Stimulated activated effector memory CD8-positive, alpha-beta T cell treated with anti-CD3 and anti-CD28 coated beads, Interleukin-12 subunit alpha, Interleukin-12 subunit beta, amount 100 ng/mL, for 72 hours (primary cell): Measurements from ENCODE around the gene TIGAR.

Experiments used
- ATAC-seq: fragments of 150-1000 bp; cut with Tn5 transposase; 2 replicates; pipeline ENCODE4 v1.10.0; 2021
- DNase-seq, 2 donors: peaks; one replicate each; pipeline ENCODE4 v3.0.0; 2021 to 2022; ENCODE audit warnings: low spot score in 2 of 2
- H3K27ac Mint-ChIP-seq: one replicate; pipeline ENCODE4 v1.8.0; 2022; ENCODE audit warnings: mild to moderate bottlenecking, mixed read lengths
- H3K36me3 Mint-ChIP-seq: one replicate; pipeline ENCODE4 v1.8.0; 2022; ENCODE audit warnings: mild to moderate bottlenecking, mixed read lengths
- H3K4me1 Mint-ChIP-seq: one replicate; pipeline ENCODE4 v1.8.0; 2022; ENCODE audit warnings: mixed read lengths
- H3K4me3 Mint-ChIP-seq: one replicate; pipeline ENCODE4 v1.8.0; 2022; ENCODE audit warnings: mild to moderate bottlenecking, mixed read lengths
- H3K9me3 Mint-ChIP-seq: one replicate; pipeline ENCODE4 v1.8.0; 2022; ENCODE audit warnings: mixed read lengths

The TIGAR gene

DNA sequence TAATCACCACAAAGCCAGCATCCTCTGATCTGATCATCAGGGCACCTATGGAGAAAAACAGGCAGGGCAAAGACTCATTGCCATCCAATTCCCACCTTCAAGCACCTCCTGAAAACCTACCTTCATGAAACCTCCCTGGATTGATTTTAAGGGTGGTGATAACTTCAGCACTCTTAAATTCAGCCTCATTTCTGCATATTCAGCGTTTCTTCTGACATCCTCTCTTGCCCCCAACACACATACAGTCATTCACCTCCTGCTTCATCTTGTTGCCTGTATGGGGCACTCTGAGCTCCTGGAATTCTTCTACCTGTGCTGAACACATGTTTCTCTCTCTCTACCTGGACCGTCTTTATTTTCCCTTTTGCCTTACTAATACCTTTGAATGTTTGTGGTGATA, 51.6 kb downstream of the TIGAR start:
- Mint-ChIP-seq H3K27ac (no peak overlapping the region), H3K4me1 (no peaks in the 10 kb centered on the region), H3K4me3 (no peak overlapping the region), H3K36me3 (no peaks in the 10 kb centered on the region), H3K9me3 (no peaks in the 10 kb centered on the region)
- ATAC-seq (no peak), DNase-seq (no peak)

DNA sequence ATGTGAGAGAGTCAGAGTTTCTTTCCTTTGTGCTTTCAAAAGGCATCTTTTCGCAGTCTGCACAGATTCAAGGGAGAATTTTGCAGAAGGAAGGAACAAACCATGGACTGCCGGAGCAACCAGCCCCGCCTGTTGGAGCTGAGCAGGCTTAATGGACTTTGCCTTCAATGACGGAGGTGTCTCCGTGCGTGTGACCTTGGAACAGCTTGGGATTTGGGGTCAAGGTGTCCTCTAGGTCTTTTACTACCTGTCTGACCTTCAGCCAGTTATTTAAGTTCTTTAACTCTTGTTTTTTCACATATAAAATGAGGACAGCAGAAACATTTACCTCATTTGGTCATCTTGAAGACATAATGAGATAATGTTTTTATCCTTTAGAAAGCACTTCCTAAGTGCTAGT, 54.4 kb downstream of the TIGAR start:
- H3K9me3 Mint-ChIP-seq, result no peaks in the 10 kb centered on the region
- H3K4me1 Mint-ChIP-seq, result no peaks in the 10 kb centered on the region
- no peak for ATAC-seq

GRCh38 chr12:4378772-4379171, 57.8 kb downstream of the TIGAR start:
- no peaks in the 10 kb centered on the region for H3K36me3 Mint-ChIP-seq
- ATAC-seq, result no peak

More for the DNA sequence above, 54.4 kb downstream of the TIGAR start:
- H3K27ac Mint-ChIP-seq, result no peak overlapping the region
- no peaks in the 10 kb centered on the region for H3K36me3 Mint-ChIP-seq
- no peak for DNase-seq
- no peak overlapping the region for H3K4me3 Mint-ChIP-seq

GRCh38 chr12:4379405-4379804, 58.4 kb downstream of the TIGAR start, which contains the start of gene FGF23:
Gene FGF23 (minus strand): TSS chr12:4379712. CDS start chr12:4379582, 130 bp downstream.
- Mint-ChIP-seq H3K4me3 (no peak within 1 kb of the TSS), H3K4me1 (no peaks in the 10 kb centered on the region), H3K27ac (no peak within 1 kb of the TSS), H3K36me3 (no peaks in the 10 kb centered on the region), H3K9me3 (no peaks in the 10 kb centered on the region)
- peak; percentile 13 for ATAC-seq
- no peak for DNase-seq

More at GRCh38 chr12:4378772-4379171, 57.8 kb downstream of the TIGAR start:
- Mint-ChIP-seq H3K9me3 (no peaks in the 10 kb centered on the region), H3K4me3 (no peak overlapping the region), H3K27ac (no peak overlapping the region), H3K4me1 (no peaks in the 10 kb centered on the region)
- DNase-seq, result no peak

DNA sequence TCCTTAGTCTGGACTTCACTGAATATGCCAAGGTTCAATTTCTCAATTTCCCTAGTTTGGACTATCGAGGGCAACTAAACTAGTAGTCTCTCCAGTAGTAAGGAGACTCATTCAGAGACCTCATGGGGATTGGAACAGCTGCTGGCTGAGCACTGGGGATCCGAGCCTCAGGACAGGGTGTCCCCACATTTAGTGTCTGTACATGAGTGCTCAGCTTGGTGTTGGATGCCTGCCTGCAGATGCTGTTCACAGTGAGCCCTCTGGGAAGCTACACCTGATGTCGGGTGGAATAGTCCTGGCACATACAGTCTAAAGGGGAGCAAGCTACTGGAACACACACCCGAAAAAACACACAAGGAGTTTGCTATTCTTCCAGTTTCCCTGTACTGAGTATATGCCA, 59.3 kb downstream of the TIGAR start:
- Mint-ChIP-seq H3K4me1 (no peaks in the 10 kb centered on the region), H3K27ac (no peak overlapping the region), H3K36me3 (no peaks in the 10 kb centered on the region), H3K9me3 (no peaks in the 10 kb centered on the region), H3K4me3 (no peak overlapping the region)
- no peak for ATAC-seq
- DNase-seq, result no peak

DNA sequence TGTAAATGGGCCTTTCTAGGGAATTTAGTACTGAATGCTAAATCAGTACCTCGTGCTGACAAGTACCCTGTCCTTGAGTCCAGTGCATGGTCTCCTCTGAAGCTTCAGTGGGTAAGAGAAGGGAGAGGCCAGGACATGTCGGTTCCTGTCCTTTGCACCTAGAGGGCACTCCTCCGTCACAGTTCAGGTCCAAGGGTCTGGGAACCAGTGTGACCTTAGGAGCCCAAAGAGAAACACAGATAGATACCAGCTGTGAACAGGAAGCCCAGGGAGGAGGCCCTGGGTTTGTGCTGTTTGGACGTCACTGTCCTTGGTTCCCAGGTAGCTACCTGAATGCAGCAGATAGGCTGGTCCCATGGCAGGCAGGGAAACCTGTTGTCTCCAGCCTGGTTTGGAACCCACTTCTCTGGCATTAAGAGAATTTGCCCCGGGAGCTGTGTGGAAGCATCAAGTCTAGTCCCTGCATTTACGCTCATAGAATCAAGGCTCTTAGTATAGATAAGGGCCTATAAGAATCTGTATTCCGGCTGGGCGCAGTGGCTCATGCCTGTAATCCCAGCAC, 62.4 kb downstream of the TIGAR start:
- ATAC-seq, result peak; percentile 40
- Mint-ChIP-seq H3K27ac (no peak overlapping the region), H3K4me3 (no peak overlapping the region), H3K4me1 (no peaks in the 10 kb centered on the region), H3K9me3 (no peaks in the 10 kb centered on the region), H3K36me3 (no peaks in the 10 kb centered on the region)
- DNase-seq, result no peak

- H3K27ac Mint-ChIP-seq, result no peak overlapping the region
- H3K36me3 Mint-ChIP-seq, result no peaks in the 10 kb centered on the region
- no peak overlapping the region for H3K4me3 Mint-ChIP-seq
- H3K4me1 Mint-ChIP-seq, result no peaks in the 10 kb centered on the region
- ATAC-seq (no peak), DNase-seq (no peak)
- H3K9me3 Mint-ChIP-seq, result no peaks in the 10 kb centered on the region
These were observed 65.8 kb downstream of the TIGAR start for GRCh38 chr12:4386801-4387200.

DNA sequence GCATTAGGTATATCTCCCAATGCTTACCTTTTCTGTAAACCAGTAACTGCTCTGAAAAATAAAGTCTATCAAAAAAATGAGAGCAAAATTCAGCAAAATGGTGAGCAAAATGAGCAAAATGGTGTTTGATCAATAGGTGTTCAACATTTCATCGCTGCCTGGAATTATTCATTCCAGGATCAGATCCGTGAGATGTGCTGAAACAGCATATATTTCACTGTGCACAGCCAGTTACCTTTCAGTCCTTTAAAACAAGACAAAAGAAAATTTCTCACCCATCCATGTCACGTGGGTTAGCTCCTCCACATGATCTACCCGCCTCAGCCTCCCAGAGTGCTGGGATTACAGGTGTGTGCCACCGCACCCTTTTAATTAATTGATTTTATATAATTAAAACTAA, 66.6 kb downstream of the TIGAR start:
- Mint-ChIP-seq H3K27ac (no peak overlapping the region), H3K4me3 (no peak overlapping the region), H3K36me3 (no peaks in the 10 kb centered on the region), H3K9me3 (no peaks in the 10 kb centered on the region), H3K4me1 (no peaks in the 10 kb centered on the region)
- DNase-seq, result no peak
- ATAC-seq, result no peak

DNA sequence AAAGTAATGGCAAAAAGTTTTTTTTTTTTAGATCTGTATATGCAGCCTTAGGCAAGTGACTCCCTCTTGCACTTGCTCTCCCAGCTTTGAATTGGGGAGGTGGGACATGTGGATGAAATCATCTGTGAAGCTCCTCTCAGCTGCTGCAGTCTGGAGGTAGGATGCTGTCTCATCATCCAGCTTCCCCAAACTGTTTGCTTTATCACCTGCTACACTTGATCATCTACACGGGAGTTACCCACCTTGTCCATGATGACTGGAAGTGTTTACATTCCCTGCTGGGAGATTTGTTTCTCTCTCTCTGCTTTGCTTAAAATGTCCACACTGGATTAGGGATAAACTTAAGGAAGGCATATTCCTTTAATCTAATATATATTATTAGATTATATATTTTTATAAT, 67.0 kb downstream of the TIGAR start:
- no peak for DNase-seq
- Mint-ChIP-seq H3K4me3 (no peak overlapping the region), H3K4me1 (no peaks in the 10 kb centered on the region), H3K9me3 (no peaks in the 10 kb centered on the region), H3K36me3 (no peaks in the 10 kb centered on the region), H3K27ac (no peak overlapping the region)
- ATAC-seq, result no peak

DNA sequence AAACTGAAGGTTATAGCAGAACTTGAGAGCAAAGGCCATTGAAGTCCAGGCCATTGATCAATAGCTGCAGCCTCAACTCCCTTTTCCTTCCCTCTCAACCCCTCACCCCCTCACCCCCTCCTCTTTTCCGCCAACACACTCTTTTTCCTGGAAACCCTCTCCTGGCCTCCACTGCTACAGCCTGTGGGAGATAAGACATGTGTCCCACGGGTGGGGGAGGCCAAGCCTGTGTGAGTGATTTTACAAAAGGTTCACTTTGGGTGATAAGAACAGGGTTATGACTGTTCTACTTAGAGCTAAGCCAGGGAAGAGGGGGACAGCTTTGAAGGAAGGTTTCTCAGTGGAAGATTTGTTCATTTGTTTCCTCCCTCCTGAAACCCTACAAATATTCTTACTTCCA, 67.6 kb downstream of the TIGAR start:
- Mint-ChIP-seq H3K4me3 (no peak overlapping the region), H3K27ac (no peak overlapping the region), H3K9me3 (no peaks in the 10 kb centered on the region), H3K4me1 (no peaks in the 10 kb centered on the region), H3K36me3 (no peaks in the 10 kb centered on the region)
- no peak for ATAC-seq
- no peak for DNase-seq

GRCh38 chr12:4392223-4392742, 71.3 kb downstream of the TIGAR start:
- ATAC-seq (peak; percentile 64), DNase-seq (no peak)
- Mint-ChIP-seq H3K36me3 (no peaks in the 10 kb centered on the region), H3K27ac (no peak overlapping the region), H3K9me3 (no peaks in the 10 kb centered on the region), H3K4me3 (no peak overlapping the region), H3K4me1 (no peaks in the 10 kb centered on the region)

DNA sequence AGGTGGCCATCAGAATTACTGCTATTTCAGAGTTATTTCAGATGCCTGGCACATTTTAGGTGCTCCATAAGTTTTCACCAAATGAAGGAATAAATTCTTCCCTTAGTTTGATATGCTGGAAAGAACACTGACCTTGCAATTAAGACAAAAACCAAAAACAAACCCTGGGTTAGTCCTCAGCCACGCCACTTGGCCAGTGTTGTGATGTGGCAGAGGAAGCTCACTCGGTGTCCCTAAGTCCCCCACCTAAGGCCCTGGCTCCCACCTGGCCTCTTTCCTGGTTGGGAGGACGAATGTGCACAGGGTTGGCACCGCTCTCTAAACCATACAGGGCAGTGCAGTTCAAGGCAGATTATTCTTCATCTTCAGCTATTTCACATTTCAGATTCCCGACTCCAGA, 72.2 kb downstream of the TIGAR start:
- H3K9me3 Mint-ChIP-seq, result no peaks in the 10 kb centered on the region
- no peak overlapping the region for H3K27ac Mint-ChIP-seq
- H3K36me3 Mint-ChIP-seq, result no peaks in the 10 kb centered on the region
- ATAC-seq (no peak), DNase-seq (no peak)
- no peak overlapping the region for H3K4me3 Mint-ChIP-seq
- H3K4me1 Mint-ChIP-seq, result no peaks in the 10 kb centered on the region

GRCh38 chr12:4395818-4396217, 74.8 kb downstream of the TIGAR start:
- no peaks in the 10 kb centered on the region for H3K4me1 Mint-ChIP-seq
- no peaks in the 10 kb centered on the region for H3K9me3 Mint-ChIP-seq
- H3K36me3 Mint-ChIP-seq, result no peaks in the 10 kb centered on the region
- H3K4me3 Mint-ChIP-seq, result no peak overlapping the region
- no peak overlapping the region for H3K27ac Mint-ChIP-seq
- no peak for ATAC-seq
- DNase-seq, result no peak

DNA sequence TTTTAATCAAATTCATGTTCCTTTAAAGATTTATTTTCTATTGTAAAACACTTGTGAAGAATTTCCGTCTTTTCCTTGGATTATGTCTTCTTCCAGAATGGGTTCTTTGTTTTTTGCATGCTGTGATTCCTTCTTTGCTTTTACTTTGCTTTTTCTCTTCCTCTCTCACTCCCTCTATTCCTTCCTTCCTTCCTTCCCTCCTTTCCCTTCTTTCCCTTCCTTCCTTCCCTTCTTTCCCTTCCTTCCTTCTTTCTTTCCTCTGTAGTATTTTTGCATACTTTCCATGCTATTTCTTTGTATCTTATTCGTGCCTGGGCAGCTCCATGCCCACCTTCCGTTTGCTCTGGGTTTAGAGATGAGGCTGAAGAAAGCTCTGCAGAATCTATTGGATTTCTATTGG, 80.1 kb downstream of the TIGAR start:
- Mint-ChIP-seq H3K36me3 (no peaks in the 10 kb centered on the region), H3K4me1 (no peaks in the 10 kb centered on the region), H3K9me3 (no peaks in the 10 kb centered on the region), H3K4me3 (no peak overlapping the region), H3K27ac (no peak overlapping the region)
- DNase-seq (no peak), ATAC-seq (no peak)

- DNase-seq (no peak), ATAC-seq (no peak)
- no peaks in the 10 kb centered on the region for H3K4me1 Mint-ChIP-seq
- H3K9me3 Mint-ChIP-seq, result no peaks in the 10 kb centered on the region
- H3K36me3 Mint-ChIP-seq, result no peaks in the 10 kb centered on the region
- H3K4me3 Mint-ChIP-seq, result no peak overlapping the region
- H3K27ac Mint-ChIP-seq, result no peak overlapping the region
These were observed 82.0 kb downstream of the TIGAR start for GRCh38 chr12:4402996-4403395.
